Measurements from ENCODE around the gene NADSYN1.

The NADSYN1 gene

GRCh38 chr11:71491531-71491930 lies 38.5 kb downstream of the NADSYN1 start:
- DNase-seq (ENCODE audit: low read depth in 2 of 2) = no peak

GRCh38 chr11:71491940-71492339 lies 38.9 kb downstream of the NADSYN1 start:
- DNase-seq (ENCODE audit: low read depth in 2 of 2) = no peak

GRCh38 chr11:71495286-71496230 lies 42.6 kb downstream of the NADSYN1 start:
- no peak for DNase-seq (ENCODE audit: low read depth in 2 of 2)

GRCh38 chr11:71496421-71496820 lies 43.4 kb downstream of the NADSYN1 start:
- DNase-seq (ENCODE audit: low read depth in 2 of 2) = no peak

- no peak for DNase-seq (ENCODE audit: low read depth in 2 of 2)
Observed at GRCh38 chr11:71498091-71498490, 45.1 kb downstream of the NADSYN1 start.

- DNase-seq (ENCODE audit: low read depth in 2 of 2) = no peak
Observed at GRCh38 chr11:71499125-71499524, 46.1 kb downstream of the NADSYN1 start.

GRCh38 chr11:71499546-71499945 lies 46.5 kb downstream of the NADSYN1 start:
- no peak for DNase-seq (ENCODE audit: low read depth in 2 of 2)

GRCh38 chr11:71500601-71501021 lies 47.6 kb downstream of the NADSYN1 start:
- no peak for DNase-seq (ENCODE audit: low read depth in 2 of 2)

- DNase-seq (ENCODE audit: low read depth in 2 of 2) = no peak
Observed at GRCh38 chr11:71501071-71501985, 48.3 kb downstream of the NADSYN1 start.

GRCh38 chr11:71502026-71502425 lies 49.0 kb downstream of the NADSYN1 start:
- no peak for DNase-seq (ENCODE audit: low read depth in 2 of 2)

- DNase-seq (ENCODE audit: low read depth in 2 of 2) = no peak
Observed at GRCh38 chr11:71502871-71503435, 50.0 kb downstream of the NADSYN1 start.

GRCh38 chr11:71504531-71504930 lies 51.5 kb downstream of the NADSYN1 start:
- no peak for DNase-seq (ENCODE audit: low read depth in 2 of 2)

- no peak for DNase-seq (ENCODE audit: low read depth in 2 of 2)
Observed at GRCh38 chr11:71505001-71505400, 52.0 kb downstream of the NADSYN1 start.

GRCh38 chr11:71505781-71506180 lies 52.8 kb downstream of the NADSYN1 start:
- DNase-seq (ENCODE audit: low read depth in 2 of 2) = no peak

GRCh38 chr11:71507102-71507501 lies 54.1 kb downstream of the NADSYN1 start:
- no peak for DNase-seq (ENCODE audit: low read depth in 2 of 2)

GRCh38 chr11:71518506-71519471 lies 65.8 kb downstream of the NADSYN1 start:
- no peak for DNase-seq (ENCODE audit: low read depth in 2 of 2)

- no peak for DNase-seq (ENCODE audit: low read depth in 2 of 2)
Observed at GRCh38 chr11:71519546-71519945, 66.5 kb downstream of the NADSYN1 start.

GRCh38 chr11:71525188-71525937 lies 72.4 kb downstream of the NADSYN1 start:
- no peak for DNase-seq (ENCODE audit: low read depth in 2 of 2)

GRCh38 chr11:71525938-71526495 lies 73.0 kb downstream of the NADSYN1 start:
- no peak for DNase-seq (ENCODE audit: low read depth in 2 of 2)
